ENCODE results near the gene SPATA32. TPM values are rescaled to one million over a fixed set of nuclear protein-coding genes. Genes with fewer than 3 reads are reported as not detected.

SPATA32 gene, protein sequence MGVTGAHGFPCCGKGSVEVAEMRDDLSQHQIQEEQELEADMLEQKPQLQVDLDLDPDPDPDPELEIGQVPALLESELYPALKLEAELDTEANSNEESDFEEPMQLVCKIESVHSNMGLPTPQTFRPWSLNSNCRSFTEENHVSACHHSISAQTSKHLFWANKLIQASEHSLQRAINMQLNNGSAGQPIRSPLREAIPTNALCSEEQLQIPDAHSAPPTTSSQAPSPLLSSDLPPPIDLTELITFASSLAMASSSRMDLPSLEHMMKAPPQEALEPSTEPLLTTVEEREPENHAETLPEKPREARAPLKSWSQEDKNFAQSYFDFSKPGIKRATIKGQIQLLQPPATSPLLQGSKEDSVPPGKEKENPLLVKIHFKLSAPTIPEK
- not detected for total RNA-seq

DNA sequence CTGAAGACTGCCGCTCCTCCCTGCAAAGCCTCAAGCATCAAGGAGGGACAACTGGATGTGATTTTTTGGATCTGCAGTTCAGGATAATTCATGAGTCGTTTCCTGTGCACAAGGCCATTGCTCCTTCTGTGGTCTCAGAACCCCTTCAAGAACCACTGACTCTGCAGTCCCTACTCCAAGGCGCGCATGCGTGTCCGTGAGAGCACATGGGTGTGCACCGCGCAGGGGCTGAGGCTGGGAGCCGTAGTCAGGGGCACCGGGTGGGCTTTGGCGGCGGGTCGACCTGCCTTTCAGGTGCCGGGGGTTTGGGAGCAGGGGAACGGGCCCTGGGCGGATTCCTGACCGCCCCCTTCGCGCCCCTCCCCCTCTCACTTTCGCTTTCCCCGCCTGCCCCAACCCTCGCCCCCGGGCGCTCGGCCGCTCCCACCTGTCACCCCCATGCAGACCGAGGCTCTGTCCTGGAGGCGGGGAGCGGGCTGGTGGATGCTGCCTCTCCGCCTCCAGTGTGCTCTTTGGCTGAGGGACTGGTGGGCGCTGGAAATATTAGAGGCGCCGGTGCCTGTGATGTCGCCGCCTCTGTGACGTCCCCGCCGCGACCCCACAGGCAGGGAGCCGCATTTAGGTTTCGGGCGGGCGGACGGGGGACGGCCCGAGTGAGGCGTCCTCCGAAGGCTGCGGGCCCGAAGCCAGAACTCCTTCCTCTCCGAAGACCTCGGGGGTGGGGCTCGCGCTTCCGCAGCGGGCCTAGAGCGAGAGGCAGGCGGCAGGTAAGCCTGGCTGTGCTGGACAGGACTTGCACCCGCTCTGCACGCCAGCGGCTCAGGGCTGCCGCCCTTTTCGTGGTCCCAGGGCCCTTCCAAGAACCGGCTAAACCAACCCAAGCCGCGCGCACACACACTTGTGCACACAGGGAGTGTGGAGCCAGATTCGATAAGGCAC lies at the start of gene SPATA32:
SPATA32 (minus strand) TSS at position 518 of the 939 bp plus-strand sequence; CDS start at position 440, 78 bp downstream.
- Histone ChIP-seq H3K27ac (no peak within 1 kb of the TSS), H3K4me1 (peaks cover 0 to 3% of the 10 kb centered on the region in 2 donors), H3K36me3 (peaks cover 14 to 21% of the 10 kb centered on the region in 2 donors), H3K9me3 (no peaks in the 10 kb centered on the region), H3K27me3 (no peaks in the 10 kb centered on the region), H3K4me3 (peak within 1 kb of the TSS; percentile 81 to 82)
- TF ChIP-seq, protein P1, sequence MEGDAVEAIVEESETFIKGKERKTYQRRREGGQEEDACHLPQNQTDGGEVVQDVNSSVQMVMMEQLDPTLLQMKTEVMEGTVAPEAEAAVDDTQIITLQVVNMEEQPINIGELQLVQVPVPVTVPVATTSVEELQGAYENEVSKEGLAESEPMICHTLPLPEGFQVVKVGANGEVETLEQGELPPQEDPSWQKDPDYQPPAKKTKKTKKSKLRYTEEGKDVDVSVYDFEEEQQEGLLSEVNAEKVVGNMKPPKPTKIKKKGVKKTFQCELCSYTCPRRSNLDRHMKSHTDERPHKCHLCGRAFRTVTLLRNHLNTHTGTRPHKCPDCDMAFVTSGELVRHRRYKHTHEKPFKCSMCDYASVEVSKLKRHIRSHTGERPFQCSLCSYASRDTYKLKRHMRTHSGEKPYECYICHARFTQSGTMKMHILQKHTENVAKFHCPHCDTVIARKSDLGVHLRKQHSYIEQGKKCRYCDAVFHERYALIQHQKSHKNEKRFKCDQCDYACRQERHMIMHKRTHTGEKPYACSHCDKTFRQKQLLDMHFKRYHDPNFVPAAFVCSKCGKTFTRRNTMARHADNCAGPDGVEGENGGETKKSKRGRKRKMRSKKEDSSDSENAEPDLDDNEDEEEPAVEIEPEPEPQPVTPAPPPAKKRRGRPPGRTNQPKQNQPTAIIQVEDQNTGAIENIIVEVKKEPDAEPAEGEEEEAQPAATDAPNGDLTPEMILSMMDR (IDR thresholded peaks at IDR 0.05), result no peak
- intact Hi-C loops (cut with DNase I), result no loop called here
- no peak for DNase-seq (ENCODE audit: low spot score in 2 of 2)

DNA sequence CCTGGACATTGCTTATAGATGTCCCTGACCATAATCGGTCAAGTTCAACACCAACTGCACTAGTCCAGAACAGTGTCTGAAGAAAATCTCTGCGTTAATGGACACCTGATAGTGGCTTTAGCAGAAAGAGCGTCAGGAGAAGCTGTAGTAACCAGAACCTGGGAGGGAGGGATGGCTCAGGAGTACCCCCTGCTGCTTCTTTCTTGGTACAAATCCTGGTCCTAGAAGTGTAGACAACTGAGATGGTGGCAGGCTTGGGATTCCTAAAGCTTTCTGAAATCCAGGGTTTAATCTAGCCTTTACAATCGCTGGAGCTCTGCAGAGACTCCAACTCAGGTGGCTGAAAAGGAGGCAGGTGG lies 49.5 kb upstream of the SPATA32 start:
- intact Hi-C loops (cut with DNase I), result no loop called here
- peaks cover 7 to 57% of the 10 kb centered on the region in 2 donors for H3K4me1 ChIP-seq

DNA sequence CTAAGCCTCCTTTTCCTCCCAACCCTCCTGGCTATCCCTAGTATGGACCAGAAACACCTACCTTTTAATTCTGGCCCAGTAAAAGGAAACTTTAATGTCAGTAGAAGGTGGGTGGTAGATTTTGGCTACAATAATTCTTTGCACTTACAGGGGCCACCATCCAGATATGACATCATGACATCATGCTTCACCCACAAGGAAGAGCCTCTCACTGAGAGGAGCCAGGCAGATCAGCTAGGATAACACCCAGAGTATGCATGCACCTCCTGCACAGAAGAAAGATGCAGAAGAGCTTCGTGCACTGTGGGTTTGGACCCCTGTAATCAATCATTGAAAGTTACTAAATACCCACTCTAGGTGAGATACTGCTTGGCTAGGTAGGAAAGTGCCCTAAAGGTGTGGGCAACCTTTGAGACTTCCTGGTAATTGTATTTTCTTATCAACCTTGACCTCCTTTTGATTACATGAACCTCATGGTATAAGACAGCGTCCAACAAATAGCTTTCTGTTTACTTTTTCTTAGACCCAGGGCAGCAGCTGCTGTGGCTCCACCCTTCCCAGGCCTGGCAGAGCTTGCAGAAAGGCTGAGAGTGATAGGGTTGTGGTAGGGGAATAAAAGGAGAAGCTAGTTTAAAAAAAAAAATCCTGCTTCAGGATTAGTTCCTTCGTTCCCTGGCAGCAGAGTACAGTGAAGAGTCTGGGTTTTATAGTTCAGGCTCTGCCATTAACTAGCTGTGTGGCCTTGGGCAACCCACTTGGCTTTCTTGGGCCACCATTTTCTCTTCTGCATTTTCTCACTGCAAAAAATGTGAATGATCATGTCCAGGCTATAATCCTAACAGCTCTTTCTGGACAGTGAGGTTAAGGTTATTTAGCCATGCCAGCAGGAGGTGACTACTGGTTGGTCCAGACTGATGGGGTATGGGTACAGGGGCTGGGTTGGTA lies 48.8 kb upstream of the SPATA32 start:
- TF ChIP-seq, protein P1 (IDR thresholded peaks at IDR 0.05), result no peak
- H3K36me3 ChIP-seq, result no peaks in the 10 kb centered on the region
- no peak for DNase-seq (ENCODE audit: low spot score in 2 of 2)
- H3K27me3 ChIP-seq, result no peaks in the 10 kb centered on the region
- no peak overlapping the region for H3K4me3 ChIP-seq
- H3K27ac ChIP-seq, result peak overlapping the region in 1 of 2 donors; percentile 69
- intact Hi-C loops (cut with DNase I), result no loop called here
- H3K4me1 ChIP-seq, result peaks cover 7 to 59% of the 10 kb centered on the region in 2 donors
- H3K9me3 ChIP-seq, result no peaks in the 10 kb centered on the region

More for the DNA sequence above, 49.5 kb upstream of the SPATA32 start:
- H3K36me3 ChIP-seq, result no peaks in the 10 kb centered on the region
- H3K27me3 ChIP-seq, result no peaks in the 10 kb centered on the region
- H3K4me3 ChIP-seq, result peak overlapping the region in 1 of 2 donors; percentile 43
- H3K27ac ChIP-seq, result peak overlapping the region; percentile 67 to 69
- TF ChIP-seq, protein P1 (IDR thresholded peaks at IDR 0.05), result no peak
- no peaks in the 10 kb centered on the region for H3K9me3 ChIP-seq
- DNase-seq (ENCODE audit: low spot score in 2 of 2), result no peak

DNA sequence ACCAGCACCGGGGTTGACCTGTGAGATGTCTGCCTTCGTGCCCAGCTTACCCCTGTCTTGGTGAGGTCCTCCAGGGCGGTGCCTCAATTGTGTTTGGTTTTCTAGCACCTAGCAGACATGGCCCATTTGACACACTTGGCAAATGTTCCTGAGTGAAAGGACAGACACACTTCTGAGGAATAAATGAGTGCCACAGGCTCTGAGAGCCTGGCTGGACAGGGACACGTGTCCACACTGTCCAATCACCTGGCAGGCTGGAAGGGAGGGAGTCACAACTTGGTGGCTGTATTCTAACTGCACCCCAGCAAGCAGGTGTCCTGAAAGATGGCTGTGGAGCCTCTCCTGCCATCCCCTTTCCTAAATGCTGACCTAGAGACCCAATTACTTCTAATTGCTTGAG lies 47.5 kb upstream of the SPATA32 start:
- peaks cover 7 to 50% of the 10 kb centered on the region in 2 donors for H3K4me1 ChIP-seq
- DNase-seq (ENCODE audit: low spot score in 2 of 2), result no peak
- no peak overlapping the region for H3K4me3 ChIP-seq

More for the DNA sequence above, 47.5 kb upstream of the SPATA32 start:
- Histone ChIP-seq H3K27ac (no peak overlapping the region), H3K9me3 (no peaks in the 10 kb centered on the region), H3K36me3 (no peaks in the 10 kb centered on the region), H3K27me3 (no peaks in the 10 kb centered on the region)
- TF ChIP-seq, protein P1 (IDR thresholded peaks at IDR 0.05), result no peak
- intact Hi-C loops (cut with DNase I), result no loop called here
